Dermis microvascular lymphatic vessel endothelial cell (primary cell): ENCODE measurements around the gene MMP17. TPM values are rescaled to one million over a fixed set of nuclear protein-coding genes. Genes with fewer than 3 reads are reported as not detected.
"Not testable (repeated sequence)": the region's sequence is repeated elsewhere in the genome, so short reads cannot be mapped to it uniquely, and the experiment has no call there.

ENCODE experiments used
- DNase-seq, 2 donors: peaks; one replicate each; pipeline versions ENCODE4 v3.0.0 to v3.0.0-alpha.2; 2010; ENCODE audit warnings: low read depth in 2 of 2
- total RNA-seq: library from RNA; depleted of rRNA; stranded (reverse); fragments of >200 nt; gene quantifications from 2 replicates; pipeline ENCODE4 v1.2.1, GENCODE V29; 2014

Gene MMP17
- total RNA-seq, 1 donor from 2014 or later: 3.9 TPM

GRCh38 chr12:131862994-131863710, 35.0 kb downstream of the MMP17 start:
- no peak for DNase-seq

DNA sequence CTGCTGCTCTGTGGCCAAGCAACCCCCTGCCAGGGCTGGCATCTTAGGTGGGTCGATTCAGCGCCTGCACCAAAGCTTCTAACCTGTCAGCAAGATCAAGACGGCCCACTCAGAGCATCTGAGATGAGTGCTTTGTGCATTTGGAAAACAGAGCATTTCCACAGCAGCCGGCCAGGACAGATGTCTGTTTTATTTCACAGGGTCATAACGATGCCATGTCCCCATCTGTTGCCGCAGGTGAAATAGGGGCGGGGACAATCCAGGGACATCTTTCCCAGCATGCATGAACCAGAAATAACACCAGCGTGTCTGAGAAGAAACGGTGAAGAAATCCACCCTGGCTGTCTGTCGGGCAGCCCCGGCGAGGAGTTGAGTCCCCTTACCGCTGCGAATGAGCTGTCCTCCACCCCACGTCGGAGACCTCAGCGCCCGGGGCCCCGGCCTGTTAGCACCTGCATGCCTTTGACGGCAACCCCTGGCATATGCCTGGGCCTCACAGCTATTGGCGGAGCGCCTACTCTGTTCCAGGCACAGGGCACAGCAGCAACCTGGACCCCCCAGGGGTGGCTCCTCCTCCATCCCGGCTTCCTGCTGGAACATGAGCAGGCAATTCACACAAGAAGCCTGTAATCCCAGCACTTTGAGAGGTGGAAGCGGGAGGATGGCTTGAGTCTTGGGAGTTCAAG, 35.7 kb downstream of the MMP17 start:
- DNase-seq: no peak

- no peak for DNase-seq
These were observed 36.3 kb downstream of the MMP17 start for GRCh38 chr12:131864469-131864868.

DNA sequence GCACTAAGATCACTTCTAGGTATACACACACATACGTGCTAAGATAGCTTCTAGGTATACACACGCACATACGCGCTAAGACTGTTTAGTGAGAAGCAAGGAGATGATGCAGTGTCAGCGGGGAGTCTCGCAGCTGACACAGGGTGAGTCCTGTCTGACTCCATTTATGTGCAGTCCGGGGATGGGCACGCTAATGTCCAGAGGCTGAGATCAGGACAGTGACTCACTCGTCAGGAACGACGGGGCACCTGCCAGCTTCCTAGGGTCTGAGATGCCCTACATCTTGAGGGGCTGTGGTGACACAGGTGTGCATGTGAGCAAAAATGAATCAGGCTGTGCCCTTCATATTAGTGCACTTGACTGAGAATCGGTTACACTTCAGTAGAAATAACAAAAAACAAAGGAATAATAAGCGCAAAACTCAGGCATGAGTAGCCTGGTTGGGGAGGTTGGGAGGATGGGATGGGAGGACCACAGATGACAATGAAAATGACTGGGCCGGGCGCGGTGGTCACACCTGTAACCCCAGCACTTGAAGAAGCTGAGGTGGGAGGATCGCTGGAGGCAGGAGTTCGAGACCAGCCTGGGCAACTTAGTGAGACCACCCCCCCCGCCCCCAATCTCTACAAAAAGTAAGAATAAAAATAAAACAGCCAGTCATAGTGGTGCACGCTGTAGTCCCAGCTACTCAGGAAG, 37.1 kb downstream of the MMP17 start:
- DNase-seq: peak in 1 of 2 donors; percentile 13

- DNase-seq: no peak
These were observed 39.3 kb downstream of the MMP17 start for GRCh38 chr12:131867471-131867870.

DNA sequence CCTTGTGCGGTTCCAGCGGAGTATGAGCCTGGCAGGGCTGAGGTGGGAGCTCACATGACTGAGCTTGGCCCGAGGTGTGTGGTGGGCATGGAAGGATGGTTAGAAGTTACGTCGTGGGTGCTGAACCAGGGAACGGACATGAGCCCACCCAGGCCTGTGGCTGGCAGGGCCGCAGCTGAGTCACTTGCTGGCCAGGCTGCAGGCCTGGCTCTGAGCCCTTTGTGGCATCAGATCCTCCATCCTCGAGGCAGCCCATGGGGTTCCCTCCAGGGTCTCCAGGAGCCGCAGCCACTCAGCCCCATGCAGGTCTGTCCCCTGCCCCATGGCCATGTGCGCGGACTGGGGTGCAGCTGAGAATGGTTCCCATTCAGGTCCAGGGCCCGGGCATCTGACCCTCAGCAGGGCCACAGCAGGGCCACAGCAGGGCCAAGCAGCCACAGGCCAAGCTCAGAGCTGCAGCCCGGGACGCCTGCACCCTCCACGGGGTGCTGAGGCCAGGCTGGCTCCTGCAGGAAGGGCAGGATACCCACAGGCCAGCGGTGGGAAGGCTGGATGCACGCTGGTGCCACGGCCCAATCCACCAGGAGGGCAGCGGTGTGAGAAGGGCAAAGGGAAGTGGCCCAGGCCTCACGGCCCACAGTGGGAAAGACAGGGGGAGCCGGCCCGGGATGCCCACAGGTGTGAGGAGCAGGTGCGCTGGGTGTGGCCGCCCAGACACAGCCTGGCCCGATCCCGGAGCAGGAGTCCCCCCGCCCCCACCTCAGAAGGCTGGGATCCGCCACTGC, 39.9 kb downstream of the MMP17 start:
- no peak for DNase-seq

GRCh38 chr12:131869871-131870418, 41.8 kb downstream of the MMP17 start:
- peak; percentile 68 to 72 for DNase-seq

- no peak for DNase-seq
These were observed 43.5 kb downstream of the MMP17 start for GRCh38 chr12:131871677-131872076.

DNA sequence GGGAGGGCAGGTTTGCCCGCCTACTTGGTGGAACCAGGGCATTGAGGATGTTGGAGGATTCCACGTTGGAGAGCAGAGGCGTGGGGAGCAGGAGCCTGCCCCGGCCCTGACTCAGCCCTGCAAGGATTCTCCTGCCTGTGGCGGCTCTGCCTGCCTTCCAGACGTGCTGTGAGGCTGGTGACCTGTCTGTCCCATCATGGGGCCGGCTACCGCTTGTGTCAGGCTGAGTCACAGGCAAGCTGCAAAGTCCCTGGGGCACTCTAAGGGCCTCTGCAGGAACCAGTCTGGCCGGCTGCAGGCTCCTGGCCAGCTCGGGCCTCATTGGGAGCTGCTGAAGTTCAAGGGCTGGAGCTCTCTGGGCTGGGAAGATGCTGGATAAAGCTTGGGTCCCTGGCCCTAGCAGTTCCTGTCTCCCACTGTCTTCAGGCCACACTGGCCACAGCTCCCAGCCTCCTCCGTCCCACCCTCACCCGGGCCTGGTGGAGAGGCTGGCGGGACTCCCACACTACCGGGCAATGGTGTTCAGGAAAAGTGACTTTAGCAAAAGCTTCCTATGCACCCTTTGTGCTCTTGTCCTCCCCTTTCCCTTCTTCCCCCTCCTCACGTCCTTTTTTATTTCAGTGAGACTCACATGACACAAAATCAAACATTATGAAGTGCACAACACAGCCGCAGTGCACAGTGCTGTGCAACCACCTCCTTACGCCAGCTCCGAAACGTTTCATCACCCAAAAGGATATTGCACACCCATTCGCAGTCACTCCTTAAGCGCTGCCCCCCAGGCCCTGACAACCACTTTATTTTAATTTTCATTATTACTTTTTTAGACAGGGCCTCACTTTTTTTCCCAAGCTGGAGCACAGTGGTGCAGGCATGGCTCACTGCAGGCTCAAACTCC, 44.2 kb downstream of the MMP17 start:
- peak in 1 of 2 donors; percentile 42 for DNase-seq

GRCh38 chr12:131873293-131873692, 45.1 kb downstream of the MMP17 start:
- DNase-seq: no peak

DNA sequence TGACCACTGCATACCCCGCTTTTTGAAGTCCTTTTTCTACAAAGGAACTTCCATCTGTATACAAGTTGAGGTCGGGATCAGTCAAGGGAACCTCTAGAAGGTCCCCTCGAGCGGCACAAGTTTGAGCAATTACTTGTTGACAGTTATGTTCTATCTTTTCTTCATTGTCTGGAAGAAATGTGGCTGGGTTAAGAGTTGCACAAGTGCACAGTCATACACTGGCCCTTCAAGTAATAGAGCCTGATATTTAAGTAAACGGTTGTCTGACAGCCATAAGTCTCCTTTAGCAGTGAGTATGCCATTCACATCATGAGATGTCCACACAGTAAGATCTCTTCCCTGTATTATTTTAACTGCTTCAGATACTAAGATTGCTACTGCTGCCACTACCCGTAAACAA, 46.8 kb downstream of the MMP17 start:
- DNase-seq: not testable (repeated sequence)

GRCh38 chr12:131877216-131877615, 49.0 kb downstream of the MMP17 start:
- DNase-seq: not testable (repeated sequence)

GRCh38 chr12:131878436-131878835, 50.2 kb downstream of the MMP17 start:
- not testable (repeated sequence) for DNase-seq

DNA sequence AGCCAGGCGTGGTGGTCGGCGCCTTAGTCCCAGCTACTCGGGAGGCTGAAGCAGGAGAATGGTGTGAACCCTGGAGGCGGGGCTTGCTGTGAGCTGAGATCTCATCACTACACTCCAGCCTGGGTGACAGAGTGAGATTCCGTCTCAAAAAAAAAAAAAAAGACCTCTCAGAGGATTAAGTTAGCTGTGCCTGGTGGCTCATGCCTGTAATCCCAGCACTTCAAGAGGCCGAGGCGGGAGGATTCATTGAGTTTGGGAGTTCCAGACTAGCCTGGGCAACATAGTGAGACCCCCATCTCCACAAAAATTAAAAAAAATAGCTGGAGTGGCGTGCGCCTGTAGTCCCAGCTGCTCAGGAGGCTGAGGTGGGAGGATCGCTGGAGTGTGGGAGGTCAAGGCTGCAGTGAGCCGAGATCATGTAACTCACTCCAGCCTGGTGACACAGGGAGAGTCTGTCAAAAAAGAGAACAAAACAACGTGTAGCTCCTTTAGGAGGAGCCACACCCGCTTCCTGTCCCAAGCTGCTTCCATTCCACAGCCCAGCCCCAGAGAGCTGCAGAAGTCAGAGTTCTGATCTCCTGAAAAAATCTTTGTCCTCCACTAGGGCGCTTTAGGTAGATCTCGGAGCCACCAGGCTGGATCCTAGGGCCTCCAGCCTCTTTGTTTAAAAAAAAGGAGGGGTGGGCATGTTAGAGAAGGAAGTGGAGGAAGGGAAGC, 54.8 kb downstream of the MMP17 start:
- DNase-seq: no peak

DNA sequence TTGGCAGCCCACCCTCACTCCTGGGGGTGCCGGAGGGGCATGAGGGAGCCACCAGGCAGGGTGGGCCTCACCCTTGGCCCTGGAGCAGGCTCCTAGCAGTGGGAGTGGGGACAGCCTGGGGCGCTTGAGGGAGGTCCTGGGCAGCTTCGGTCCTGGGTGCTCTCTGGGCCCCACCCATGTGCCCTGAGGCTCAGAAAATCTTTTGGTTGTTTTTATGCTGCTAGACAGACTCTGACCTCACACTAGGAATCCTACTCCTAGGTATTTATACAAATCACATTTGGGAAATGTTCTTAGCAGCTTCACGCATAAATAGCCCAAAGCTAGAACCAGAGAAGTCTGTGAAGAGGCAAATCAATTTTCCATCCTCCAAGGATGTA, 55.3 kb downstream of the MMP17 start:
- DNase-seq: no peak

DNA sequence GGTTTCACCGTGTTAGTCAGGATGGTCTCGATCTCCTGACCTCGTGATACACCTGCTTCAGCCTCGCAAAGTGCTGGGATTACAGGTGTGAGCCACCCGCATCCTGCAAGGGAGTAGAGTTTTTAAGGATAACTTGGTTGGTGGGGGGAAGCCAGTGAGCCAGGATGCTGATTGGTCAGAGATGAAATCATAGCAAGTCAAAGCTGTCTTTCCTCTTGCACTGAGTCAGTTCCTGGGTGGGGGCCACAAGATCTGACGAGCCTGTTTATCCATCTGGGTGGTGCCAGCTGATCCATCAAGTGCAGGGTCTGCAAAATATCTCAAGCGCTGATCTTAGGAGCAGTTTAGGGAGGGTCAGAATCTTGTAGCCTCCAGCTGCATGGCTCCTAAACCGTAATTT, 56.9 kb downstream of the MMP17 start:
- DNase-seq: not testable (repeated sequence)

GRCh38 chr12:131885543-131886057, 57.4 kb downstream of the MMP17 start:
- DNase-seq: no peak

DNA sequence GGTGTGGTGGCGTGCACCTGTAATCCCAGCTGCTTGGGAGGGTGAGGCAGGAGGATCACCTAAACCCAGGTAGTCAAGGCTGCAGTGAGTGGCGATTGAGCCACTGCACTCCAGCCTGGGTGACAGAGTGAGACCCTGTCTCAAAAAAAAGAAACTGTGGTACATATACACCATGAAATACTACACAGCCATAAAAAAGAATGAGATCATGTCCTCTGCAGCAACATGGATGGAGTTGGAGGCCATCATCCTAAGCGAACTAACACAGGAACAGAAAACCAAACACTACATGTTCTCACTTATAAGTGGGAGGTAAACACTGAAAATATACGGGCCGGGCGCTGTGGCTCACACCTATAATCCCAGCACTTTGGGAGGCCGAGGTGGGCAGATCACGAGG, 63.5 kb downstream of the MMP17 start:
- not testable (repeated sequence) for DNase-seq
